Vagina (tissue), 2 donors: Measurements from ENCODE around the gene NCAM2.

Source experiments
- POLR2A ChIP-seq, 2 donors: fragments of 450-650 bp; IDR thresholded peaks; one replicate each; pipeline ENCODE4 v1.6.1; 2017; ENCODE audit warnings: antibody characterized with exemption in 2 of 2, mild to moderate bottlenecking in 2 of 2, moderate library complexity in 2 of 2
- TF ChIP-seq, protein P1 (sequence below), 3 experiments: fragments of 450-650 bp in 2 of 3; fragments of 200-600 bp in 1 of 3; sonication (generic) in 1 of 3; IDR thresholded peaks; one replicate each; pipeline ENCODE4 v1.5.1; 2017 to 2019; ENCODE audit warnings: antibody characterized with exemption in 3 of 3, mild to moderate bottlenecking in 2 of 3, moderate library complexity in 2 of 3

- no peak for TF ChIP-seq POLR2A (IDR thresholded peaks at IDR 0.05)
- TF ChIP-seq, protein P1, sequence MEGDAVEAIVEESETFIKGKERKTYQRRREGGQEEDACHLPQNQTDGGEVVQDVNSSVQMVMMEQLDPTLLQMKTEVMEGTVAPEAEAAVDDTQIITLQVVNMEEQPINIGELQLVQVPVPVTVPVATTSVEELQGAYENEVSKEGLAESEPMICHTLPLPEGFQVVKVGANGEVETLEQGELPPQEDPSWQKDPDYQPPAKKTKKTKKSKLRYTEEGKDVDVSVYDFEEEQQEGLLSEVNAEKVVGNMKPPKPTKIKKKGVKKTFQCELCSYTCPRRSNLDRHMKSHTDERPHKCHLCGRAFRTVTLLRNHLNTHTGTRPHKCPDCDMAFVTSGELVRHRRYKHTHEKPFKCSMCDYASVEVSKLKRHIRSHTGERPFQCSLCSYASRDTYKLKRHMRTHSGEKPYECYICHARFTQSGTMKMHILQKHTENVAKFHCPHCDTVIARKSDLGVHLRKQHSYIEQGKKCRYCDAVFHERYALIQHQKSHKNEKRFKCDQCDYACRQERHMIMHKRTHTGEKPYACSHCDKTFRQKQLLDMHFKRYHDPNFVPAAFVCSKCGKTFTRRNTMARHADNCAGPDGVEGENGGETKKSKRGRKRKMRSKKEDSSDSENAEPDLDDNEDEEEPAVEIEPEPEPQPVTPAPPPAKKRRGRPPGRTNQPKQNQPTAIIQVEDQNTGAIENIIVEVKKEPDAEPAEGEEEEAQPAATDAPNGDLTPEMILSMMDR (IDR thresholded peaks at IDR 0.05) = no peak
These were observed 240.6 kb downstream of the NCAM2 start for GRCh38 chr21:21238629-21239400.
